22Rv1 (cell line): ENCODE results near the gene MDM2.

Experiments
- H3K27ac ChIP-seq: fragments of 450-650 bp; 2 replicates; pipeline ENCODE4 v1.5.1; 2017
- ZFX ChIP-seq: fragments of 450-650 bp; IDR thresholded peaks from 2 replicates; pipeline ENCODE4 v1.6.1; 2017; ENCODE audit warnings: antibody characterized with exemption, borderline replicate concordance
- TF ChIP-seq, protein P1 (sequence below): fragments of 450-650 bp; IDR thresholded peaks from 2 replicates; pipeline ENCODE4 v1.5.1; 2017; ENCODE audit warnings: mild to moderate bottlenecking

MDM2 gene

DNA sequence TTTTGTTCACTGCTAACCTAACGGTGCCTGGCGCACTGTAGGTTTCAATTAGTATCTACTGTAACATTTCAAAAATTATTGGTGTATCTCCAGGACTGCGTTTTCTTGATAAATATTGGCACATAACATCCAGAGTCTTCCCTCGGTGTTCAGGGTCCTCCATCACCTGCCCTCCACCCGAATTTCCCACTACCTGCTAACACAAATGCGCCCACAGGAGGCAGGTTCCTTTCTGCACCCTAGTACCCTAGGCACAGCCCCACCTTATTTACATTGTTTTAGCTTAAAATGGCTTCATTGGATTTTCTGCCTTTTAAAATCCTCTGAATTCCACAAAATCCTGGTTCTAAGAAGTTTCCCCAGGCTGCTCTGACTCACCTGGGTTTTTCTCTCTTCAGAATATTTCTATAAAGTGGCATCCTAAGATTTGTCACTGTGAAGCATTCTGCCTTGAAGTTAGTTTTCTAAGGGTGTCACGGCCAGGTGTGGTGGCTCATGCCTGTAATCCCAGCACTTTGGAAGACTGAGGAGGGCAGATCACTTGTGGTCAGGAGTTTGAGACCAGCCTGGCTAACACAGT is 86.4 kb downstream of the MDM2 start:
- H3K27ac ChIP-seq = no peak overlapping the region
- TF ChIP-seq ZFX = no peak
- TF ChIP-seq, protein P1, sequence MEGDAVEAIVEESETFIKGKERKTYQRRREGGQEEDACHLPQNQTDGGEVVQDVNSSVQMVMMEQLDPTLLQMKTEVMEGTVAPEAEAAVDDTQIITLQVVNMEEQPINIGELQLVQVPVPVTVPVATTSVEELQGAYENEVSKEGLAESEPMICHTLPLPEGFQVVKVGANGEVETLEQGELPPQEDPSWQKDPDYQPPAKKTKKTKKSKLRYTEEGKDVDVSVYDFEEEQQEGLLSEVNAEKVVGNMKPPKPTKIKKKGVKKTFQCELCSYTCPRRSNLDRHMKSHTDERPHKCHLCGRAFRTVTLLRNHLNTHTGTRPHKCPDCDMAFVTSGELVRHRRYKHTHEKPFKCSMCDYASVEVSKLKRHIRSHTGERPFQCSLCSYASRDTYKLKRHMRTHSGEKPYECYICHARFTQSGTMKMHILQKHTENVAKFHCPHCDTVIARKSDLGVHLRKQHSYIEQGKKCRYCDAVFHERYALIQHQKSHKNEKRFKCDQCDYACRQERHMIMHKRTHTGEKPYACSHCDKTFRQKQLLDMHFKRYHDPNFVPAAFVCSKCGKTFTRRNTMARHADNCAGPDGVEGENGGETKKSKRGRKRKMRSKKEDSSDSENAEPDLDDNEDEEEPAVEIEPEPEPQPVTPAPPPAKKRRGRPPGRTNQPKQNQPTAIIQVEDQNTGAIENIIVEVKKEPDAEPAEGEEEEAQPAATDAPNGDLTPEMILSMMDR = no peak

- no peak for TF ChIP-seq ZFX
- TF ChIP-seq, protein P1 = no peak
- H3K27ac ChIP-seq = no peak overlapping the region
Observed at GRCh38 chr12:68896881-68897540, 89.0 kb downstream of the MDM2 start.

DNA sequence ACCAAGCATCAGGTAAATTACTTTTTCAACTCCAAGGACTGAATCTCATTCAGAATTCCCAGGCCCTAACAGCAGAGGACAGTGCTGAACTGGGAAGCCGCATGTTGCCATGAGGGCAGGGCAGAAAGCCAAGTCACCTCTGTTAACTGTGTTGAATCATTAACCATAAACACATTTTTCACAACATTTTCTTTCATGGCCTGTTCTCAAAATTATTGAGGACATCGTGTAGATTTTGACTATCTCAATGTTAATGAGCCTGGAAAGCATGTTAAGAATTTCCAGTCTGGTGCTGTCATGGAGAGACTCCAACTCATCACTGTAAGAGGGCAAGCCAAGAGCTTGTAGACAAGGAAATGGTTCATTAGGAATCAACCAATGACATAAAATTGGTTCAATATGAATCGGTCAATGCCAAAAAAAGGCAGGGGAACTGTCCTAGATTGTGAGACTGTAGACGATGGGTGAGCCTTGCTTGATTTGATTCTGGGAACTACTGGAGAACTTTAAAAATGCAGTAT is 91.3 kb downstream of the MDM2 start:
- H3K27ac ChIP-seq = no peak overlapping the region
- no peak for TF ChIP-seq ZFX
- TF ChIP-seq, protein P1 = peak; percentile 83

DNA sequence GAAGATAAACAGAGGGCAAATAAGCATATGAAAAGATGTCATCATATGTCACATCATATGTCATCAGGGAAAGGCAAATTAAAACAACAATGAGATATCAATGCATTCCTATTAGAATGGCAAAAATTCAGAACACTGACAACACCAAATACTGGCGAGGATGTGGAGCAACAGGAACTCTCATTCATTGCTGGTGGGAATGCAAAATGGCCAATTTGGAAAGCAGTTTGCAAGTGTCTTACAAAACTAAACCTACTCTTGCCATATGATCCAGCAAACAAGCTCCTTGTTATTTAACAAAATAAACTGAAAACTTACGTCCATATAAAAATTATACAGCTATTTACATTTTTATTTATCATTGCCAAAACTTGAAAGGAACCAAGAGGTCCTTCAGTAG is 92.3 kb downstream of the MDM2 start:
- TF ChIP-seq, protein P1 = no peak
- no peak for TF ChIP-seq ZFX
- no peak overlapping the region for H3K27ac ChIP-seq
